GM18517 (cell line): ENCODE results near the gene PASD1.

Source experiments
- ATAC-seq: cut with Tn5 transposase; IDR thresholded peaks from one replicate; pipeline ENCODE4 v1.9.1; 2021; ENCODE audit warnings: mild to moderate bottlenecking, moderate library complexity; ENCODE audit not compliant: unreplicated experiment

The PASD1 gene

DNA sequence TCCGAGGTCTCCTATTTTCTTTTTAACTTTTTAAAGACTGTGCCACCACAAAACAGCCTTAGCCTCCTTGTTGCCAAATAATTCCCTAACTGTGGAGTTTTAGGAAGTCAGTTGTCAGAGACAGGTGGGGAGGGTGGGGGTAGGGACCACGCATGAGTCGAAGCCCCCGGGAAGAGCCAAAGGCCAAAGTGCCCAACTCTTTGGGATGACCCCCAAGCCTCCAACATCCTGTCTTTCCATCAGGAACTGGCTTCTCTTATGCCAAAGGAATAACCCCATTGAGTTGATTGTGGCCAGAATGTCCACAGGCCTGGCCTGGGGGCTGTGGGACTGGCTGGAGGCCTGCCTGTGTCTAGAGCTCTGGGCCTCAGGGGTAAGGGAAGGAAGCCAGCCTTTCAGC lies 137.6 kb downstream of the PASD1 start:
- no peak for ATAC-seq

DNA sequence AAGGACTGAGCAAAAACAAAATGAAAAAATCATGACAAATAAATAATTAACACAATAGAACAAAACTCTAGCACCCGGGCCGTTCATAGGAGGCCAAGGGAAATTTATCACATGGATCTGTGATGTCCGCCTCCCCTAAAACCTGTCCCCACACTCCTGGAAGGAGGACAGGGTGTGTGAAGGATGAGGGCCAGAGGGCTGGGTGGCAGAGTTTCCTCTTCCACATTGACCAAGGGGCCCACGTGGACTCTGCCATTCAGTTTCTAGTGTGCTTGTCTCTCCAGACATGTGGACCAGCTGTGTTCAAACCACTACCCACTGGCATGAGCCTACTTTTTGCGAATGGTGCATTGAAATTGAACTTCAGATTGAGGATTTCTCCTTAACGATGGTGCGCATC lies 138.1 kb downstream of the PASD1 start:
- ATAC-seq, result no peak

DNA sequence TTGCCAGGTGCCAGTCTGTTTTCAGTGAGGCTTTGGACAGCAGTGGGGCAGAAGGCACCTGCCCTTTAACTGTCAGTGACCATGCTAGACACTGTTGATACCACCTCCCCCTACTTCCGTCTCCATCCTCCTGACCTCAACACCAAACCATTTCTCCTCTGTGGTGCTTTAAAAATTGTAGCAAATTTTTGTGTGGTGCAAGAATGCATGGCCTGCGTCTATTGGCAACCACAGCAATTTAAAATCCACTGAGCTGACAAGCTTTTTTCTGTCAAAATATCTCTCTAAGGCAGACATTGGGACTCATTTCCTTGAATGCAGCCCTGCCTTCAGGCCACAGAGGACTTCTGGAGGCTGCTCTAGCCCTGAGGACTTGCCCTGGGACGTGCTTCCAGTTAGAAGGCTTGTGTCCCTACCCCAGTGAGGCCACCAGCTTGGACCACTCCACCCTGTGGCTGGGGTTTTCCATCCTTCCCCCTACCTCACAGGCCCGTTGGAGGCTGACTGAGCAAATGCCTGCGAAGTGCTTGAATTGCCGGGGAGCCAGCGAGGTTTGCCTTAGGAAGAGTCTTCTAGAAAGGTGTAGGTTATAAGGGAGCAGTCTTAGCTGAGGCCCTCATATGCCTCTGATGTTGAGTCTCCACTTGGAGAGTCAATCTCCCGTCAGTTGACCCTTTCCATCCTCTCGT lies 138.7 kb downstream of the PASD1 start:
- ATAC-seq, result no peak

DNA sequence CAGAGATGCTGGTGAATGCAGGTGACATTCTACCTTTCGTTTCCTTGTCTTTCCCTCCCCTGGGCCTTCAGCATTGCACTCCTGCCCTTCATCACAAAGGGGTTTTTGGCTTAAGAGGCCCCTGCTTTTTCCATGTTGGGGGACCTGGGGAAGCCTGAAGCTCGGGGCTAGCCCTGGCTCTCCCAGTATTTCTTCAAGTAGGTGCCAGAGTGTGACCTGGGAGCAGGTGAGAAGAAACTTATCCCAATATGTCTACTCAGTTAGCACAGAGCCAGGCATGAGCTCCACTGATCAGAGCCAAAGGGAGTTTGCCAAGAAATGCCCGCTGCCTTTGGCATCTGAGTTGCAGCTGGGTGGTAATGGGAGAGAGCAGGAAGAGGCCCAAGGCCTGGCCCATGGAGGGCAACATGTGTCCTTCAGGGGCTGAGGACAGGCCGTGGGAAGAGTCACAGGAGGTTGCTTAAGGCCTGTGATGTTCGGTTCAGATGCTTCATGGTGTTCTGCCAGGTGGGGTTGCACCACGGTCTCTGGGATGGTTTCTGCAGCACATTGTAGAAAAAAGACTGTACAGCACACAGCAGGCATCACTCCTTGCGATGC lies 139.4 kb downstream of the PASD1 start:
- ATAC-seq, result no peak

DNA sequence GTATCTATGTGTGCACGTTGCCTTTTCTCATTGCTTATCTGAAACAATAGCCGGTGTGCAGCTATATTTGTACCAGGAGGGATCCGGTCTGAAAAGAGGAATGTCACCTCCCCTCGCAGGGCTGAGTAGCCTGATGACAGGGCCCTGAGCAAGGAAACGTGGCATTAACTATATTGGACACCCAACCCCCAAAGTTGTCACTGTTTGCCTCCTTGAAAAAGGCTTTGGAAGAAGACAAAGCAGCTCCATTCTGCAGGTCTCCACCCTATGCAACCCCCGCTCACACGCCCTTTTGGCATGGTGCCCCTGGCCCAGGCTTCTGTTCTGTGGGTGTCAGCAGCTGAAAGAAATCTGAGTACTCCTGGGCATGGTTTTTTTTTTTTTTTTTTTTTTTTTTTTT lies 140.0 kb downstream of the PASD1 start:
- ATAC-seq, result no peak

DNA sequence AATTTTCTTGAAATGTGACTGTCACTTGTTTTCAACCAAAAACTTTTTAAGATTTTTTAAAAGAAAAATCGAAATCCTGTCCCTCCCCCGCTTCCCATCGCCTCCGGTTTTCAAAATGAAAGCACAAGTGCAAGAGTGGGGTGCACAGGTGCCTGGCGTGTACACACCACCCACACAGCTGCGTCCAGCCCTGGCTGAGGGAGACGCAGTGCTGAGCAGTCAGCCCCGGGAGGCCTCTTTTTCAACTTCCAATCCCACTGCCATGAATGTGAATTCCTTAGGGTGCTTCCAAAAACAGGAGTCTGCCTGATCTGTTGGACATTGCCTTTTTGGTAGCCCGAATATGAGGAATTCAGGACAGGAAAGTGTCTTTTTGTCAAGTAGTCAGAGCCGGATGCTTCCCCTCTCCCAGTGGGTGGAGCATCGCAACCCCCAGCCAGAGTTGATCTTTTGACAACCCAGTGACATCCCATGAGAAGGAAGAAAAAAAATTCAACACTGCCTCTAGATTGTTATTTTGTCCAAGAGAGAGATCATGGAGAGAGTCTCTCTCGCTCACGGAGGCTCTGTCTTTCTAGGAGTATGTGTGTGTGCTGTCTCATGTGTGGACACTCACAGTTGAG lies 140.7 kb downstream of the PASD1 start:
- no peak for ATAC-seq

DNA sequence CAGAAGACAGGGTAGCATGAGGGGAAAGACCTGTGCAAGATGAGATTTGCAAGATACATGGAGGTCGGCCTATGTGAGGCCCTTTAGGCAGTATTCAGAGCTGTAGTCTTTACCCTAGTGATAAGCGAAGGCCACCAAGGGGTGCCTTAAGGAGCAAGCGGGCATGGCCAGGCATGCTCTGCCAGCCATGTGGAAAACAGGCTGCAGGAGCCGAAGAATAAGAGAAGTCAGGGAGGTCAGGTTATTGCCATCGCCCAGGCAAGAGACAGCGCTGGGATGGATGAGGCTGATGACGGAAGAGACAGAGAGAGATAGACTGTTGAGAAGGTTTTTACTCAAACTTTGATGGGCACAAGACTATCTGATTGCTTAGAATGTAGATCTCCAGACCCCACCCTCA lies 145.3 kb downstream of the PASD1 start:
- no peak for ATAC-seq

DNA sequence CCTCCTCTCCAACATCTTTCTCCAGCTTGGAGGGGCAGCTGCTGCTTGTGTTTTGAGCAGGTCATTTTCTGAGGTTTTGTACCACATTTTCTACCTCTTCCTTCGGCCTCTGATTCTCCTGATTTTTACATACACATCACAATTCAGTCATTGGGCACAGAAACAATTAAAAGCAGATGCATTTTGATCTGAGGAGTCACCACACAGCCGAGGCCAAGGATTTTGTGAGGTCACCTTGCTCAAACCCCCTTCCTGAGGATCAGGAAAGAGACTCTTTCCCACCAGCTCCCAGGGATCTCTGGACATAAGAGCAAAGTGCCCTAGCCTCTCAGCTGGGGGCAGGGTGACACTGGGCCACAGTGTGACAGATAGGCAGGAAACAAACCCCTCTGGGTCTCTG lies 147.0 kb downstream of the PASD1 start:
- ATAC-seq, result no peak

DNA sequence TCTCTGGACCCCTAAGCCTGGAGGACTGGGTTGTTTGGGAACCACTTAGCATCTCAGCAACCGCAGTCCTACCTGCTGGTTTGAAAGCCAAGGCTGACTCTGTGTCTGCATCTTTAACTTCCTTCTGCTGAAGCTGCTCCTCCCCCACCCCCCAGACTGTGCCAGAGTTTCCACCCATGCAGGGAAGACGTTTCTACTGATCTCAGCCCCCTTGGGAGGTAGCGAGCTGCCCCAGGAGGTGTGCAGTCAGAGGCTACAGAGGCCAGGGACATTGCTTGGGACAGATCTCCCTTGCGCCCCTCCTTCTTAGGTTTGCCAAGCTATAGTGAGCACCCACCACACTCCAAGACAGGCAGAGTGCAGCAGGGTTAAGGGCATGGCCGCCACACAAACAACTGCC lies 147.7 kb downstream of the PASD1 start:
- no peak for ATAC-seq

DNA sequence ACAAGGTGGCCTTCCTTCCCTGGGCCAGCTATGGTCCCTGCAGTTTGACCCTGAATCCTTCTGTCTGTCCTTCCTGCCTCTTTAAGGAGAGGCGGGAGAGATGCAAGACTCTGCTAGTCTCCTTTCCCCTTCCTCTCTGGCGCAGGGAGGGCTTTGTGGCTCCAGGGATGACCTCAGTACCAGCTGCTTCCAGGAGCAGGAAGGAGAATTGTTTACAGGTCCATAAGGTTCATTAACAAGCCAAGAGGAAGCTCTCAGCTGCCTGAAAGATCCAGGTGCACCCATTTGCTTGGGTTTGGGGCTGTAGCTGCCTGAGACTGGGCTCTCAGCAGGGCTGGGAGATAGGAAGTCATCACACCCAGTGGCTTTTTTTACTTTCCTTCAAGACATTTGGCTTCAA lies 148.3 kb downstream of the PASD1 start:
- no peak for ATAC-seq

DNA sequence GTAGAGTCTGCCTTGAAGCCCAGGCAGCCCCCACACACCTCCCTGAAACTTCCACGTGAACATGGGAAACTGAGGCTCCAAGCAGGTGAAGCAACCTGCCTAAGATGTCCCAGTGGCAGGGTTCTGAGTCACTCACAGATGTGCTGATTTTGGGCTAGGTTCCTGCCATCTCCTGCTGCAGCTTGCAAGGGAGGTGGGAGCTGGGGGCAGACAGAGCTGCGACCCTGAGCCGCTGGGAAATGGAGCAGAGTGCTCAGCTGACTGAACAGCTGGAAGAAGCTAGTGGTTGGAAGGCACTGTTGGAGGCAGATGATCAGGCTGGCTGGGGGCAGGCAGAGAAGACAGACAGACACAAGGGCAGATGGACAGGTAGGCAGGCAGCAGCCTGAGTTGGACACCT lies 148.8 kb downstream of the PASD1 start:
- no peak for ATAC-seq

DNA sequence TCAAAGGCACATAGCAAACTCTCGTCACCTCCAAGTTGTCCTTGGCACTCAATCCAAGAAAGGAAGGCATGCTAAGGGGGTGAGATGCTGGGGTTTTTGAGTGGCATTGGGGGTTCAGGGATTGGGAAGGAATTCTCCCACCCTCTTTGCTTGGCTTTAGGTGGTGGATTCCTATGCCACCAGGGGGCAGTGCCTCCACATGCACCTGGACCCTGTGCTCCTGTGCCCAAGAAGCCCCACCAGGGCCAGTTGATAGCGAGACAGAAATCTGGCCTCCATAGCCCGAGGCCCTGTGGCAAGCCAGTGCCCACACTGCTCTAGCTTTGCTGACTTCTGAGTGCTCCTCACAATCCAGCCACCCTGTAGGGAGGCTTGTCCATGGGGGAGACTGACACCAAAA lies 150.4 kb downstream of the PASD1 start:
- ATAC-seq, result no peak

DNA sequence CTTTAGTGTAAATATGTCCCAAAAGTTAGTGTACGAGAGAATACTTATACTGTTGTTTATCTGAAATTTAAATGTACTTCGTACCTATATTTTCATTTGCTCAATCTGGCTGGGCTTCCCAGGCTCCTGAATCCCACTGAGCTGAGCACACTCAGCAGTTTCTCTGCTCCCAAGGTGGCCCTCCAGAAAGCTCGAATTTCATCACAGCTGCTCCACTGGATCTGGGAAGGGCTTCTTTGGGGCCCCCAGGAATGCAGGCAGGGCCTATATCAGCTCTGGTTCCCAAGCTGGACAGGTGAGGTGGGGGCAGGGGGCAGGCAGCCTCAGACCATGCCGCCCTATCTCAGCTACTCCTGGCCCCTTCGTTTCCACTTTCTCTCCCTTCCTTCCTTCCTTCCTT lies 150.9 kb downstream of the PASD1 start:
- no peak for ATAC-seq

DNA sequence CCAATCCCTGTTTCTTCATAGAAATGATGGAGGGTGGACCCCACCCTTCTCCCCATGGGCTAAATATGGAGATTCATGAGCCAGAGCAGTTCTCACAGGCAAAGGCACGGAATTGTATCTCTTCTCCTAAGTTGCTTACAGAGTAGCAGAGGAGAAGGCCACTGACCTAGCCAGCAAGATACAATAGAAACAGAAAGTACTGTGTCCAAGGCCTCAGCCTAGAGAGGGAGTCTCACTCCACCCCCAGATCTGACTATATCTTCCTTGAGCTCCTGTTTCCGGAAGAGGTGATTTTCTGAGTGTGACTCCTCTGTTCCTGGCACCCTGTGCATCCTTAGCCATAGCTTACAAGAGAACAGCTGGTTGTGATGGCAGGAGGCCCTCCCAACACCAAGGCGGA lies 152.3 kb downstream of the PASD1 start, which contains the start of gene FATE1:
Gene FATE1, plus strand, starts transcription at position 284 of the 400 bp plus-strand sequence. Its CDS starts 85 bp downstream, at position 369.
- ATAC-seq, result no peak

DNA sequence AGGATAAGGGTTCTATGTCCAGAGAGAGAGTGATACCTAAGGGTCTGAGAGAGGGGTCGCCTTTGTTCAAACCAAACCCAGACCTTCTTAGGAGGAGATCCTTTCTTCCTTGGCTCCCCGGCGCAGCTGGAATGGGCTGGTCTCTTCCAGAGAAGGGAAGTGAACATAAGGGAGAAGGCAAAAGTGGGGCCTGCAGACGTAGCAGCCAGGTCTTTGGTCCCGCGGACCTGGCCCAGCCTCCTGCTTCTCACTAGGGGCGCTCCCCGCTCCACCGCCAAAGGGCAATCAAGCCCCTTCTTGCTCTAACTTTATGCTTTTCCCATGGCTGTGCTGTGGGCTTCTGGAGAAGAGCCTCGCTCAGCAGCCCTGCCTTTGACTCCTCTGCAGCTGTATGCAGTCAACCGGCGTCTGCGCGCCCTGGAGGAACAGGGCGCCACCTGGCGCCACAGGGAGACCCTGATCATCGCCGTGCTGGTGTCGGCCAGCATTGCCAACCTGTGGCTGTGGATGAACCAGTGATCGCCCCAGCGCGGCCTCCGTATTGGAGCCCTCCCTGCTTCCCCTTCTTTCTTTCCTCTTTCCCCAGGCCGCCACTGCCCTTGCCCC lies 158.9 kb downstream of the PASD1 start:
- ATAC-seq, result no peak

DNA sequence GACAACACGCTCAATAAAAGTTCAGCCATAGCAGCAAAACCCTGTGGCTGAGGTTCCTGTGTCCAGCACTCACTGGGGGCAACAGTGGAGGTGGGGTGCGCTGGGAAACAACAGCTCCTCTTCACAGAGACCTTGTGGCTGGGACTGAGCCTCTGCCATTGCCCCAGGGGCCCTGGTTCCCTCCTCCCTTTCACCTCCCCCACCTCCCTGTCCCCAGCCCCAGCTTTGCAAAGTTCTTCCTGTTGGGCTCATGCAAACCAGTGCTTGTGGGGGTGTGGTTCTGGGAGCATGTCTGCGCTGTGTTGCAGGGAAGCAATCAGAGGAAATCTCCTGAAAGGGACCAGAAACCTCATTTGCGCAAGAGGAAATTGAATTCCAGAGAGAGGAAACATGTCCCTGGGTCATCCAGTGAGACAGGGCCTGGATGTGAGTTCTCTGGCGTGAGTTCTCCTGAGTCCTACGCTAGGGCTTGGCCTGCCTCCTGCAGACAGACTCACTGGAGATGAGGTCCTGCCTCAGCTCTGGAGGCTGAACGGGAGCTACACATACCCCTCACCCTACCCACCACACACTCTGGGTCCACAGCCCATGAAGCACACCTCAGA lies 159.8 kb downstream of the PASD1 start:
- no peak for ATAC-seq

DNA sequence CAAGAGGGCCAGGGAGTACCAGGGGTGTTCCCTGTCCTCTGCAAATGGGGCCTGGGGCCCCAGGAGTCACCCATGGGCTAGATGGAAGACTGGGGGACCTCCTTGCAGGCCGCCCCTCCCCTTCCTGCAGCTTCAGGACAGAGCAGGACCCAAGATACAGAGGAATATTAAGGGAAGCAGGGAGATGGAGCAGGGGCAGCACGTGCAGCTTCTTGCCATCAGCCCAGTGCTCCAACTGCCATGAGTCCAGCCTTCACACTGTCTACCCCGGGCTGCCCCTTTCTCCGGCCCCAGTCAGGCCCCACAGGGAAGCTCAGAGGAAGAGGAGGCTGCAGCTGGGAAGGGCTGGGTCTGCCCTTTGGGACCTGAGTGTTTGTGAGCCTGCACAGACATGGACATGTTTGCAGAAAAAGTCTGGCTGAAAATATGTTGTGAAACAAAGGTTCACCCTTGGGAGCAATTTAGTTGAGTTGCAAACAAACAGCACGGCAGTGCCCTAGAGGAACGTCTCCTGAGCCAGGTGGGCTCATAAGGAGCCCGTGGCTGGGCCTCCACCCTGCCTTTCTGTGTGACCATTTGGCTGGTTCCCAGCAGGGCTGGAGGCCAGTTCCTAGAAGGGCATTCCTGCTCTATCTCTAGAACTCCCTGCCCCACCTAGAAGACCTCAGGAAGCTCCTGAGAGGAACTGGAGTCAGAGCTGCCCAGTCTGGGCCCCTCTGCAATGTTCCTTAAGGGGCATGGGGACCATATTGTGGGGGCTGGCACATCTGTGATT lies 161.3 kb downstream of the PASD1 start:
- no peak for ATAC-seq

DNA sequence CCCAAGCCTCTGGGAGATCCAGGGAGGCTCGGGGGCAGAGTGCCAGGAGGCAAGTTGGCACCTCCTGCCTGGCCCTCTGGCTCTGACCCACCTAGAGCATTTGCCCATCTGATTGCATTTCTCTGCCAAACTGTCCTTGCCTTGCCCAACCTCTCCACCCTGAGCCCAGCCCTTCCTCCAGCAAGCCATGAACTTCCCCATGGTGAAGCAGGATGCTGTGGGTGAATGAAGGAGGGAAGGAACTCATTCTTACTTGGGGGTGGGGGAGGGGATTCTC lies 161.8 kb downstream of the PASD1 start:
- no peak for ATAC-seq
